A673 (cell line): ENCODE measurements around the gene PGAM4. TPM values are rescaled to one million over a fixed set of nuclear protein-coding genes. Genes with fewer than 3 reads are reported as not detected.

Source experiments
- BruUV-seq: library from RNA; stranded (reverse); fragments of 400-500 nt; replicated peaks from 2 replicates; lab custom pipeline; 2021; lab: Mats Ljungman, UMichigan
- CTCF ChIA-PET: fragments of 300-600 bp; sonication (Branson Sonifier 250); formaldehyde crosslinking; loops from one replicate; lab custom pipeline; 2022; ENCODE audit warnings: antibody characterized with exemption; lab: Charles Lee
- POLR2A ChIA-PET: fragments of 300-600 bp; sonication (Branson Sonifier 250); formaldehyde crosslinking; loops from one replicate; lab custom pipeline; 2022; ENCODE audit warnings: antibody characterized with exemption; ENCODE audit not compliant: low non-redundant PET; lab: Charles Lee
- DNase-seq: peaks from one replicate; pipeline ENCODE4 v3.0.0-alpha.2; 2015; ENCODE audit warnings: low spot score
- H3K27ac ChIP-seq: fragments of 200-600 bp; sonication (generic); 2 replicates; pipeline ENCODE4 v1.5.1; 2016; ENCODE audit warnings: mixed run types, low read depth, mild to moderate bottlenecking, mixed read lengths, antibody characterized with exemption, low read length; ENCODE audit not compliant: poor library complexity, severe bottlenecking
- H3K27me3 ChIP-seq: fragments of 200-600 bp; sonication (generic); replicated peaks from 2 replicates; pipeline ENCODE4 v1.6.1; 2017; ENCODE audit warnings: mixed run types, low read depth, mild to moderate bottlenecking, mixed read lengths, antibody characterized with exemption, low read length; ENCODE audit not compliant: insufficient read depth, poor library complexity
- H3K36me3 ChIP-seq: fragments of 200-600 bp; sonication (generic); 2 replicates; pipeline ENCODE4 v1.6.1; 2016; ENCODE audit warnings: mixed run types, mild to moderate bottlenecking, mixed read lengths, antibody characterized with exemption, low read length; ENCODE audit not compliant: insufficient read depth, poor library complexity, severe bottlenecking
- H3K4me1 ChIP-seq: fragments of 200-600 bp; sonication (generic); 2 replicates; pipeline ENCODE4 v1.6.1; 2017; ENCODE audit warnings: mixed run types, mild to moderate bottlenecking, mixed read lengths, antibody characterized with exemption, low read length; ENCODE audit not compliant: insufficient read depth, poor library complexity, severe bottlenecking
- H3K4me3 ChIP-seq: fragments of 200-600 bp; sonication (generic); 2 replicates; pipeline ENCODE4 v1.5.1; 2016; ENCODE audit warnings: low read depth, mixed run types, mild to moderate bottlenecking, mixed read lengths, low read length; ENCODE audit not compliant: poor library complexity, severe bottlenecking
- H3K9me3 ChIP-seq: fragments of 200-600 bp; sonication (generic); 2 replicates; pipeline ENCODE4 v1.6.1; 2016; ENCODE audit warnings: mixed run types, low read depth, mild to moderate bottlenecking, mixed read lengths, antibody characterized with exemption, low read length; ENCODE audit not compliant: poor library complexity, severe bottlenecking
- EZH2 ChIP-seq: fragments of 200-600 bp; sonication (generic); IDR thresholded peaks from 2 replicates; pipeline ENCODE4 v1.6.1; 2017; ENCODE audit warnings: borderline replicate concordance, low read depth, mild to moderate bottlenecking, mixed read lengths, antibody characterized with exemption, low read length; ENCODE audit not compliant: poor library complexity, severe bottlenecking
- intact Hi-C: fragments of 100-400 bp; cut with micrococcal nuclease; formaldehyde crosslinking; loops from one replicate; pipeline ENCODE4 v1.10.0; 2022; ENCODE audit not compliant: unreplicated experiment
- total RNA-seq: library from RNA; stranded (reverse); gene quantifications from 2 replicates; pipeline ENCODE4 v1.2.3, GENCODE V29; 2021
- TF ChIP-seq, protein P1 (sequence below): fragments of 300-800, 200-600 bp; sonication (generic); conservative IDR thresholded peaks from 2 replicates; pipeline ENCODE4 v1.5.1; 2017; ENCODE audit warnings: low read depth, mild to moderate bottlenecking, antibody characterized with exemption, low read length, moderate library complexity, mixed read lengths

PGAM4 gene
- total RNA-seq, 1 experiment from 2014 or later: not detected

DNA sequence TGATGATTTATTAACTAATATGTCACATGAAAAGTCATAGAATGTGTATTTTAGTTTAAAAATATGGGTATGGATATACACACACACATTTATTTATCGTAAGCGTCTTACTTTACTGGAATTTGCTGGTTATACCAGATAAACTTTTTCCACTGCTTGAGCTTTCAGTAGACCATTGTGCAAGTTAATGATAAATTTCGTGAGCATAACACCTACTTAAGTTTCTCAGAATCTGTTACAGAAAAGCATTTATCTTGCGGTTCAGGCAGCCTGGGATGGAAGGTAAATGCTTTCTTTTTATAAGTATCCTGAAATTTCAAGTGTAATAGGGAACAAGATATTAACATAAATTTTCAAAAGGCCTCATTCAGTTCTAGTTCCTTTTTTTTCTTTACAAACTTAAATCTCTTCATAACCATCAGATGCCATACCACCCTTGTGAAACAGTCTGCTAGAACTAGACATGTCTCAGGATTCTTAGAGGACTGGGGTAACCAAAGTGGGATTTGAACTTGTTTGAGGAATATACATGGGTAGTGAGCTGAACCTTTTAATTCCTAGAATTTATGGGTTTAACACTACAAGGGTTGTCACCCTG lies 31.3 kb downstream of the PGAM4 start:
- ChIA-PET CTCF (no interaction called here), POLR2A (interaction anchor here (0.5 kb wide), 1 partner anchor 633 kb away, joined by 5 read pairs; no protein-coding TSS in a partner anchor)
- Histone ChIP-seq H3K27ac (no peak overlapping the region), H3K27me3 (no peaks in the 10 kb centered on the region), H3K4me3 (no peak overlapping the region), H3K4me1 (peaks cover 3% of the 10 kb centered on the region), H3K36me3 (no peaks in the 10 kb centered on the region), H3K9me3 (no peaks in the 10 kb centered on the region)
- TF ChIP-seq, protein P1, sequence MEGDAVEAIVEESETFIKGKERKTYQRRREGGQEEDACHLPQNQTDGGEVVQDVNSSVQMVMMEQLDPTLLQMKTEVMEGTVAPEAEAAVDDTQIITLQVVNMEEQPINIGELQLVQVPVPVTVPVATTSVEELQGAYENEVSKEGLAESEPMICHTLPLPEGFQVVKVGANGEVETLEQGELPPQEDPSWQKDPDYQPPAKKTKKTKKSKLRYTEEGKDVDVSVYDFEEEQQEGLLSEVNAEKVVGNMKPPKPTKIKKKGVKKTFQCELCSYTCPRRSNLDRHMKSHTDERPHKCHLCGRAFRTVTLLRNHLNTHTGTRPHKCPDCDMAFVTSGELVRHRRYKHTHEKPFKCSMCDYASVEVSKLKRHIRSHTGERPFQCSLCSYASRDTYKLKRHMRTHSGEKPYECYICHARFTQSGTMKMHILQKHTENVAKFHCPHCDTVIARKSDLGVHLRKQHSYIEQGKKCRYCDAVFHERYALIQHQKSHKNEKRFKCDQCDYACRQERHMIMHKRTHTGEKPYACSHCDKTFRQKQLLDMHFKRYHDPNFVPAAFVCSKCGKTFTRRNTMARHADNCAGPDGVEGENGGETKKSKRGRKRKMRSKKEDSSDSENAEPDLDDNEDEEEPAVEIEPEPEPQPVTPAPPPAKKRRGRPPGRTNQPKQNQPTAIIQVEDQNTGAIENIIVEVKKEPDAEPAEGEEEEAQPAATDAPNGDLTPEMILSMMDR: no peak
- no peak for TF ChIP-seq EZH2
- intact Hi-C loops: no loop called here
- no TSS peak for BruUV-seq
- DNase-seq: no peak

GRCh38 chrX:77937291-77937690 lies 32.1 kb downstream of the PGAM4 start:
- BruUV-seq: no TSS peak
- DNase-seq: no peak
- ChIA-PET CTCF (no interaction called here), POLR2A (no interaction called here)
- peaks cover 3% of the 10 kb centered on the region for H3K4me1 ChIP-seq
- intact Hi-C loops: no loop called here
- H3K27ac ChIP-seq: no peak overlapping the region
- H3K4me3 ChIP-seq: no peak overlapping the region
- no peaks in the 10 kb centered on the region for H3K9me3 ChIP-seq
- no peak for TF ChIP-seq EZH2
- TF ChIP-seq, protein P1: no peak
- no peaks in the 10 kb centered on the region for H3K27me3 ChIP-seq
- no peaks in the 10 kb centered on the region for H3K36me3 ChIP-seq

GRCh38 chrX:77936299-77936698 lies 33.1 kb downstream of the PGAM4 start:
- Histone ChIP-seq H3K9me3 (no peaks in the 10 kb centered on the region), H3K36me3 (no peaks in the 10 kb centered on the region), H3K4me1 (peaks cover 3% of the 10 kb centered on the region), H3K27me3 (no peaks in the 10 kb centered on the region), H3K4me3 (no peak overlapping the region), H3K27ac (no peak overlapping the region)
- no TSS peak for BruUV-seq
- CTCF ChIA-PET: no interaction called here
- DNase-seq: no peak
- POLR2A ChIA-PET: no interaction called here
- TF ChIP-seq EZH2: no peak
- TF ChIP-seq, protein P1: no peak
- intact Hi-C loops: no loop called here
